ENCODE measurements around the gene TXNRD2.

DNA sequence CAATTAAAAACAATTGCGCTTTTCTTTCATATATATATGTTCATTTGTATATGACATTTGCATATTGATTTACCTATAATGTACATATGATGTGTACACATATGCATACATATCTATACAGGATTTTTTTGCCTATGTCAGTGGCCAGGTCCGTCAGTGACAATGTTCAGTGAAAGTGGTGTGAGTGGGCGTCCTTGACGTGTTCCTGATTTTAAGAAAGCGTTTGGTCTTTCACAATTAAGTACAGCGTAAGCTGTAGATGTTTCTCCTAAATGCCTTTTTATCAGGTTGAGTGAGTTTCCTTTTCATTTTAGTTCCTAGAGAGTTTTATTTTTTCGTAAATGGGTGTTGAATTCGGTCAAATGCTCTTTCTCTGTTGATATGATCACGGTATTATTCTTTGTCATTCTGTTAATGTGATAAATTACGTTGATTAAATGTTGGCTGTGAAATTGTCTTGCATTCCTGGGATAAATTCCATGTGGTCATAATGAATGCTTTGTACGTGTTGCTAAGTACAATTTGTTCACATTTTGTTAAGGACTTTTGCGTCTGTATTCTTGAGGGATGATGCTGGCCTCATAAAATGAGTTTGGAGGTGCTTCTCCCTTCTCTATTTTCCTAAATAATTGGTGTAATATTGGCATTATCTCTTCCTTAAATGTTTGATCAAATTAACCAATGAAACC, 76.3 kb downstream of the TXNRD2 start:
- TF ChIP-seq, protein P1, sequence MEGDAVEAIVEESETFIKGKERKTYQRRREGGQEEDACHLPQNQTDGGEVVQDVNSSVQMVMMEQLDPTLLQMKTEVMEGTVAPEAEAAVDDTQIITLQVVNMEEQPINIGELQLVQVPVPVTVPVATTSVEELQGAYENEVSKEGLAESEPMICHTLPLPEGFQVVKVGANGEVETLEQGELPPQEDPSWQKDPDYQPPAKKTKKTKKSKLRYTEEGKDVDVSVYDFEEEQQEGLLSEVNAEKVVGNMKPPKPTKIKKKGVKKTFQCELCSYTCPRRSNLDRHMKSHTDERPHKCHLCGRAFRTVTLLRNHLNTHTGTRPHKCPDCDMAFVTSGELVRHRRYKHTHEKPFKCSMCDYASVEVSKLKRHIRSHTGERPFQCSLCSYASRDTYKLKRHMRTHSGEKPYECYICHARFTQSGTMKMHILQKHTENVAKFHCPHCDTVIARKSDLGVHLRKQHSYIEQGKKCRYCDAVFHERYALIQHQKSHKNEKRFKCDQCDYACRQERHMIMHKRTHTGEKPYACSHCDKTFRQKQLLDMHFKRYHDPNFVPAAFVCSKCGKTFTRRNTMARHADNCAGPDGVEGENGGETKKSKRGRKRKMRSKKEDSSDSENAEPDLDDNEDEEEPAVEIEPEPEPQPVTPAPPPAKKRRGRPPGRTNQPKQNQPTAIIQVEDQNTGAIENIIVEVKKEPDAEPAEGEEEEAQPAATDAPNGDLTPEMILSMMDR (IDR thresholded peaks at IDR 0.05), result no peak
- TF ChIP-seq EP300 (IDR thresholded peaks at IDR 0.05) (no peak), POLR2AphosphoS5 (IDR thresholded peaks at IDR 0.05) (no peak)
